ENCODE measurements around the gene RB1. TPM values are rescaled to one million over a fixed set of nuclear protein-coding genes. Genes with fewer than 3 reads are reported as not detected.

RB1 gene
- total RNA-seq, 2 donors from 2014 or later, result 28.5 TPM

GRCh38 chr13:48476215-48476614 is 172.7 kb downstream of the RB1 start:
- DNase-seq, result no peak
- H3K27ac ChIP-seq, result no peak overlapping the region
- no peaks in the 10 kb centered on the region for H3K36me3 ChIP-seq
- TF ChIP-seq, protein P1, sequence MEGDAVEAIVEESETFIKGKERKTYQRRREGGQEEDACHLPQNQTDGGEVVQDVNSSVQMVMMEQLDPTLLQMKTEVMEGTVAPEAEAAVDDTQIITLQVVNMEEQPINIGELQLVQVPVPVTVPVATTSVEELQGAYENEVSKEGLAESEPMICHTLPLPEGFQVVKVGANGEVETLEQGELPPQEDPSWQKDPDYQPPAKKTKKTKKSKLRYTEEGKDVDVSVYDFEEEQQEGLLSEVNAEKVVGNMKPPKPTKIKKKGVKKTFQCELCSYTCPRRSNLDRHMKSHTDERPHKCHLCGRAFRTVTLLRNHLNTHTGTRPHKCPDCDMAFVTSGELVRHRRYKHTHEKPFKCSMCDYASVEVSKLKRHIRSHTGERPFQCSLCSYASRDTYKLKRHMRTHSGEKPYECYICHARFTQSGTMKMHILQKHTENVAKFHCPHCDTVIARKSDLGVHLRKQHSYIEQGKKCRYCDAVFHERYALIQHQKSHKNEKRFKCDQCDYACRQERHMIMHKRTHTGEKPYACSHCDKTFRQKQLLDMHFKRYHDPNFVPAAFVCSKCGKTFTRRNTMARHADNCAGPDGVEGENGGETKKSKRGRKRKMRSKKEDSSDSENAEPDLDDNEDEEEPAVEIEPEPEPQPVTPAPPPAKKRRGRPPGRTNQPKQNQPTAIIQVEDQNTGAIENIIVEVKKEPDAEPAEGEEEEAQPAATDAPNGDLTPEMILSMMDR (IDR thresholded peaks at IDR 0.05), result no peak
- H3K27me3 ChIP-seq, result no peaks in the 10 kb centered on the region
- no peak overlapping the region for H3K4me3 ChIP-seq
- H3K9me3 ChIP-seq, result no peaks in the 10 kb centered on the region
- H3K9ac ChIP-seq (ENCODE audit: low read depth in 2 of 2, low read length in 2 of 2), result no peak overlapping the region
- intact Hi-C loops (cut with DNase I), result no loop called here
- no peaks in the 10 kb centered on the region for H3K4me1 ChIP-seq

DNA sequence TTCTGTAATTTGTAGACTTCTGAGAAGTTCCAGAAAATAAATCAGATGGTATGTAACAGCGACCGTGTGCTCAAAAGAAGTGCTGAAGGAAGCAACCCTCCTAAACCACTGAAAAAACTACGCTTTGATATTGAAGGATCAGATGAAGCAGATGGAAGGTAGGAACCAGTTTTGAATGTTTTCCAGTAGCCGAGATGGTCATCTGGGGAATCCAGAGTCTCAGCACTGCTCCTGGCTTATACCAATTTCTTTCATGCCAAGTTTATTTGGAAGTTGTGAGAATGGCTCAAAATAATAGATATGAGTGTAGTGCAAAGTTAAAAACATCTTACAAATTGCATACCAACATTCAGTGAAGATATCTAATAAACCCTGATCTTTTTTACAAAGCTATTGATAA is 173.1 kb downstream of the RB1 start:
- Histone ChIP-seq H3K36me3 (no peaks in the 10 kb centered on the region), H3K9me3 (no peaks in the 10 kb centered on the region), H3K27ac (peak overlapping the region; percentile 23), H3K9ac (ENCODE audit: low read depth in 2 of 2, low read length in 2 of 2) (no peak overlapping the region), H3K4me1 (no peaks in the 10 kb centered on the region), H3K4me3 (no peak overlapping the region), H3K27me3 (no peaks in the 10 kb centered on the region)
- intact Hi-C loops (cut with DNase I), result no loop called here
- TF ChIP-seq, protein P1 (IDR thresholded peaks at IDR 0.05), result no peak
- no peak for DNase-seq

- intact Hi-C loops (cut with DNase I), result no loop called here
- TF ChIP-seq, protein P1 (IDR thresholded peaks at IDR 0.05), result no peak
Measured at GRCh38 chr13:48477191-48477855, 173.8 kb downstream of the RB1 start.

DNA sequence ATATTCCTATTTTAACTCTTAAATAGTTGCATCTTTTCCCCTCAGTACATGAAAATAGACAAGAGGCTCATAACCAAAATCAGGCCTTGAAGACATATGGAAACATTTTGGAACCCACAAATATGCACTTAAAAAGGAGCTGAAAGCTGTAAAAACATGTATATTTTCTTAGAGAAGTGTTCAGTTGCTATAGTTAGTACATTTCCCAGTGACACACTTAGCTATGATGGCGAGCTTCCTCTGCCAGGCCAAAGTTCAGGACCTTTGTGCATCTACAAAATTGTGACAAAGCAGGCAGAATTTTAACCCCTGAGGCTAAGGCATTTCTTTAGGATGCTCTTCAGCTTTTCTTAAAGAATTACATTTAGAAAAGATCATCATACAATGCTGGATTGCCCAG is 174.8 kb downstream of the RB1 start:
- intact Hi-C loops (cut with DNase I), result no loop called here
- no peaks in the 10 kb centered on the region for H3K4me1 ChIP-seq
- H3K9ac ChIP-seq (ENCODE audit: low read depth in 2 of 2, low read length in 2 of 2), result no peak overlapping the region
- H3K9me3 ChIP-seq, result no peaks in the 10 kb centered on the region
- TF ChIP-seq, protein P1 (IDR thresholded peaks at IDR 0.05), result no peak
- no peak overlapping the region for H3K4me3 ChIP-seq
- H3K36me3 ChIP-seq, result no peaks in the 10 kb centered on the region
- no peak overlapping the region for H3K27ac ChIP-seq
- H3K27me3 ChIP-seq, result no peaks in the 10 kb centered on the region
- no peak for DNase-seq

More at GRCh38 chr13:48477191-48477855, 173.8 kb downstream of the RB1 start:
- no peak overlapping the region for H3K9ac ChIP-seq (ENCODE audit: low read depth in 2 of 2, low read length in 2 of 2)
- no peaks in the 10 kb centered on the region for H3K4me1 ChIP-seq
- no peaks in the 10 kb centered on the region for H3K9me3 ChIP-seq
- H3K36me3 ChIP-seq, result no peaks in the 10 kb centered on the region
- no peaks in the 10 kb centered on the region for H3K27me3 ChIP-seq
- H3K4me3 ChIP-seq, result no peak overlapping the region
- DNase-seq, result no peak
- H3K27ac ChIP-seq, result peak overlapping the region; percentile 23

DNA sequence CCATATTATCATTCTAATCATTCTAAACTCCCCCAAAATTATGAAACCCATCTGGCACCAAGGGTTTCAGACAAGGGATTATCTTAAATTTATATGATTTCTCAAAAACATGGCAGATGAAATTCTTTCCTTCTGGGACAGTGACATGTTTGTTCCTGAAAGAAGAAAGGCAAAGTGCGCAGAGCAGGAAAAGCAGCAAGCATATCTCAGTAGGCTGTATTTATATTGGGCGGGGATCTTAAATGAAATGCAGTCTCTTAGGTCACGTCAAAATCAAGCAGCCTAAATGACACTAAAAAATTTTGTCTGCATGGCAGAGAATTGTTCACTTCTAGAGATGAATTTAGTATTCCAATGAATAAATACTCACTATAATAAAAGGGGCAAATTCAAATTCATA is 180.0 kb downstream of the RB1 start:
- Histone ChIP-seq H3K9ac (ENCODE audit: low read depth in 2 of 2, low read length in 2 of 2) (no peak overlapping the region), H3K27me3 (no peaks in the 10 kb centered on the region), H3K27ac (no peak overlapping the region), H3K36me3 (no peaks in the 10 kb centered on the region), H3K9me3 (no peaks in the 10 kb centered on the region), H3K4me3 (no peak overlapping the region), H3K4me1 (no peaks in the 10 kb centered on the region)
- TF ChIP-seq, protein P1 (IDR thresholded peaks at IDR 0.05), result no peak
- no peak for DNase-seq
- intact Hi-C loops (cut with DNase I), result no loop called here

All from colonic mucosa (tissue), 4 donors.